Endothelial cell of umbilical vein (primary cell): Measurements from ENCODE around the gene SORCS2. TPM values are rescaled to one million over a fixed set of nuclear protein-coding genes. Genes with fewer than 3 reads are reported as not detected.

ENCODE experiments used
- BruUV-seq: library from RNA; stranded (reverse); fragments of 400-500 nt; replicated peaks from 2 replicates; lab custom pipeline; 2021; lab: Mats Ljungman, UMichigan
- CTCF ChIA-PET: fragments of 300-600, 350-600 bp; sonication (Branson Sonifier 250); formaldehyde crosslinking; loops from one replicate; lab custom pipeline; 2021; ENCODE audit warnings: antibody characterized with exemption, inconsistent platforms; lab: Charles Lee
- POLR2A ChIA-PET: fragments of 300-600, 350-600 bp; sonication (Branson Sonifier 250); formaldehyde crosslinking; loops from one replicate; lab custom pipeline; 2021; ENCODE audit warnings: antibody characterized with exemption, inconsistent platforms; lab: Charles Lee
- DNase-seq: peaks from one replicate; pipeline ENCODE4 v3.0.0-alpha.2; 2011; ENCODE audit warnings: low read depth, low spot score
- FAIRE-seq: peaks from 2 replicates; lab custom pipeline; 2011; peaks lifted over from hg19 to GRCh38; lab: Jason Lieb, UNC
- H2AFZ ChIP-seq: 2 replicates; pipeline ENCODE4 v1.6.0; 2012; ENCODE audit warnings: low read depth, low read length, control low read depth, inconsistent platforms
- H3K27ac ChIP-seq: 2 replicates; pipeline ENCODE4 v1.5.1; 2011; ENCODE audit warnings: low read depth, mild to moderate bottlenecking, control low read depth, low read length, moderate library complexity; ENCODE audit not compliant: insufficient read depth
- H3K27me3 ChIP-seq, 2 experiments: 2 replicates each; pipeline versions ENCODE4 v1.6.0 to v1.6.1; 2011; ENCODE audit warnings: low read length in 2 of 2, mixed read lengths in 1 of 2; ENCODE audit not compliant: control insufficient read depth in 2 of 2, insufficient read depth in 2 of 2
- H3K36me3 ChIP-seq, 2 experiments: 2 replicates in 1 of 2; 3 replicates in 1 of 2; pipeline ENCODE4 v1.5.1; 2011; ENCODE audit warnings: low read length in 2 of 2, mild to moderate bottlenecking in 1 of 2, moderate library complexity in 1 of 2; ENCODE audit not compliant: control insufficient read depth in 2 of 2, insufficient read depth in 2 of 2; ENCODE audit errors: extremely low read depth in 1 of 2
- H3K4me1 ChIP-seq: 3 replicates; pipeline ENCODE4 v1.5.1; 2011; ENCODE audit warnings: mild to moderate bottlenecking, low read length; ENCODE audit not compliant: control insufficient read depth, insufficient read depth; ENCODE audit errors: extremely low read depth
- H3K4me2 ChIP-seq: 2 replicates; pipeline ENCODE4 v1.6.1; 2011; ENCODE audit warnings: low read length, control low read depth, mixed read lengths; ENCODE audit not compliant: insufficient read depth
- H3K4me3 ChIP-seq, 3 experiments: fragments of 200-600 bp in 1 of 3; sonication (generic), shearing (Covaris generic) in 1 of 3; replicated peaks in 1 of 3; 2 replicates each; pipeline ENCODE4 v1.5.1; 2011 to 2016; ENCODE audit warnings: control low read depth in 3 of 3, low read length in 3 of 3, mild to moderate bottlenecking in 2 of 3, inconsistent platforms in 1 of 3, low read depth in 1 of 3, moderate library complexity in 1 of 3; ENCODE audit not compliant: insufficient read depth in 1 of 3
- H3K79me2 ChIP-seq: 2 replicates; pipeline ENCODE4 v1.6.0; 2012; ENCODE audit warnings: low read length, inconsistent platforms; ENCODE audit not compliant: control insufficient read depth, insufficient read depth
- H3K9ac ChIP-seq: replicated peaks from 2 replicates; pipeline ENCODE3; 2011; ENCODE audit warnings: low read length, control low read depth; ENCODE audit not compliant: insufficient read depth; ENCODE audit errors: extremely low read depth
- H3K9me1 ChIP-seq: replicated peaks from 3 replicates; pipeline ENCODE4 v1.6.0; 2011; ENCODE audit warnings: mild to moderate bottlenecking, low read length; ENCODE audit not compliant: control insufficient read depth, insufficient read depth; ENCODE audit errors: extremely low read depth
- H3K9me3 ChIP-seq: replicated peaks from 2 replicates; pipeline ENCODE4 v1.5.1; 2012; ENCODE audit warnings: low read length, inconsistent platforms; ENCODE audit not compliant: control insufficient read depth, insufficient read depth
- H4K20me1 ChIP-seq: replicated peaks from 2 replicates; pipeline ENCODE3; 2011; ENCODE audit warnings: mild to moderate bottlenecking, low read length; ENCODE audit not compliant: control insufficient read depth, insufficient read depth; ENCODE audit errors: extremely low read depth
- EZH2 ChIP-seq: IDR thresholded peaks from 2 replicates; pipeline ENCODE4 v1.6.1; 2012; ENCODE audit warnings: borderline replicate concordance, low read depth, mild to moderate bottlenecking, moderate library complexity, low read length, inconsistent platforms; ENCODE audit not compliant: severe bottlenecking
- FOS ChIP-seq: IDR thresholded peaks from 2 replicates; pipeline ENCODE4 v1.6.1; 2011; ENCODE audit warnings: mild to moderate bottlenecking, low read length, moderate library complexity, borderline replicate concordance; ENCODE audit not compliant: insufficient read depth
- GATA2 ChIP-seq: IDR thresholded peaks from 2 replicates; pipeline ENCODE4 v1.7.0; 2011; ENCODE audit warnings: low read depth, mild to moderate bottlenecking, moderate library complexity, mixed read lengths, low read length; ENCODE audit not compliant: insufficient read length, insufficient read depth
- JUN ChIP-seq: IDR thresholded peaks from 2 replicates; pipeline ENCODE4 v1.6.1; 2011; ENCODE audit warnings: borderline replicate concordance, low read depth; ENCODE audit not compliant: insufficient read length, insufficient read depth
- MYC ChIP-seq: IDR thresholded peaks from one replicate; pipeline ENCODE4 v1.6.1; 2011; ENCODE audit warnings: mild to moderate bottlenecking, low read depth, low read length
- POLR2A ChIP-seq: IDR thresholded peaks from 2 replicates; pipeline ENCODE4 v1.6.1; 2012; ENCODE audit warnings: low read depth, mild to moderate bottlenecking, control low read depth, low read length
- POLR2AphosphoS5 ChIP-seq: IDR thresholded peaks from 2 replicates; pipeline ENCODE4 v1.6.1; 2012; ENCODE audit warnings: low read depth, mild to moderate bottlenecking, control low read depth, low read length, moderate library complexity; ENCODE audit not compliant: insufficient read depth
- dilution Hi-C: fragments of 300-500 bp; cut with MboI; formaldehyde crosslinking; loops from one replicate; pipeline ENCODE4 v1.15.0; 2019; ENCODE audit warnings: low sequenced_read_pairs; ENCODE audit not compliant: extremely low pct_ligation_motif_present
- intact Hi-C: fragments of 100-400 bp; cut with micrococcal nuclease; formaldehyde crosslinking; loops from one replicate; pipeline ENCODE4 v1.10.0; 2022
- polyA plus RNA-seq, 4 experiments: library from polyadenylated mRNA; depleted of rRNA in 3 of 4; stranded (reverse) in 3 of 4; unstranded in 1 of 4; fragments of >200 nt; gene quantifications; 2 replicates each; pipeline versions ENCODE4 v1.2.1 to v1.2.3, GENCODE V29; 2011 to 2012; ENCODE audit warnings: missing spikeins in 1 of 4
- total RNA-seq: library from RNA; stranded (reverse); gene quantifications from 2 replicates; pipeline ENCODE4 v1.2.3, GENCODE V29; 2021
- TF ChIP-seq, protein P1 (sequence below): IDR thresholded peaks from 2 replicates; pipeline ENCODE4 v1.6.1; 2011; ENCODE audit not compliant: insufficient read depth, insufficient read length
- TF ChIP-seq, protein P2 (sequence below), 2 donors: IDR thresholded peaks; 1 replicate in 1 of 2; 2 replicates in 1 of 2; pipeline ENCODE4 v1.5.1; 2011; ENCODE audit warnings: low read length in 2 of 2, mild to moderate bottlenecking in 2 of 2, moderate library complexity in 2 of 2, control low read depth in 1 of 2, inconsistent platforms in 1 of 2, low read depth in 1 of 2; ENCODE audit not compliant: insufficient read depth in 1 of 2; ENCODE audit errors: extremely low read depth in 1 of 2

SORCS2 gene
- total and polyA plus RNA-seq, 2 donors (not counting 3 experiments of a cell fraction or from before 2014, with no cell fraction given): not detected

DNA sequence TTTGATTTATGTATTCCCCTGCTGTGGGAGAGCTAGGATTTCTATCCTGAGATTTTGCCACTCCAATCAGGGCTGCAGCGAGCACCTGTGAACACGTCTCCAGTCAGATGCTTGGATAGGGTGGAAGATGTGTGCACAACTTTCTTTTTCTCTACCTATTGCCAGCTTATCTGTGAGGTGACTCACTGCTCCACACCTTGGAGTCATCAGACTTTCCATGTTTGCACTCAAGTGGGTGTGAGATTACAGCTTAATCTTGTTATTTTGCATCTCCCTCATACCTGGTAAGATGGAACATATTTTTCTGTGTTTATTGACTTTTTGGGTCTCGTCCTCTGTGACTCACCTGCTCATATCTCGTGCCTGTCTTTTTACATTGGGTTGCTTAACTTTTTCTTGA, 210.2 kb downstream of the SORCS2 start:
- no peak for TF ChIP-seq JUN
- TF ChIP-seq GATA2: no peak
- TF ChIP-seq MYC: no peak
- no peak for TF ChIP-seq FOS
- TF ChIP-seq, protein P1, sequence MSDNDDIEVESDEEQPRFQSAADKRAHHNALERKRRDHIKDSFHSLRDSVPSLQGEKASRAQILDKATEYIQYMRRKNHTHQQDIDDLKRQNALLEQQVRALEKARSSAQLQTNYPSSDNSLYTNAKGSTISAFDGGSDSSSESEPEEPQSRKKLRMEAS: no peak
- no peak for TF ChIP-seq POLR2A
- TF ChIP-seq POLR2AphosphoS5: no peak
- TF ChIP-seq, protein P2, sequence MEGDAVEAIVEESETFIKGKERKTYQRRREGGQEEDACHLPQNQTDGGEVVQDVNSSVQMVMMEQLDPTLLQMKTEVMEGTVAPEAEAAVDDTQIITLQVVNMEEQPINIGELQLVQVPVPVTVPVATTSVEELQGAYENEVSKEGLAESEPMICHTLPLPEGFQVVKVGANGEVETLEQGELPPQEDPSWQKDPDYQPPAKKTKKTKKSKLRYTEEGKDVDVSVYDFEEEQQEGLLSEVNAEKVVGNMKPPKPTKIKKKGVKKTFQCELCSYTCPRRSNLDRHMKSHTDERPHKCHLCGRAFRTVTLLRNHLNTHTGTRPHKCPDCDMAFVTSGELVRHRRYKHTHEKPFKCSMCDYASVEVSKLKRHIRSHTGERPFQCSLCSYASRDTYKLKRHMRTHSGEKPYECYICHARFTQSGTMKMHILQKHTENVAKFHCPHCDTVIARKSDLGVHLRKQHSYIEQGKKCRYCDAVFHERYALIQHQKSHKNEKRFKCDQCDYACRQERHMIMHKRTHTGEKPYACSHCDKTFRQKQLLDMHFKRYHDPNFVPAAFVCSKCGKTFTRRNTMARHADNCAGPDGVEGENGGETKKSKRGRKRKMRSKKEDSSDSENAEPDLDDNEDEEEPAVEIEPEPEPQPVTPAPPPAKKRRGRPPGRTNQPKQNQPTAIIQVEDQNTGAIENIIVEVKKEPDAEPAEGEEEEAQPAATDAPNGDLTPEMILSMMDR (IDR thresholded peaks at IDR 0.05; ENCODE audit: extremely low read depth in 1 of 2, insufficient read depth in 1 of 2, low read depth in 1 of 2, low read length in 2 of 2): no peak
- no peak for TF ChIP-seq EZH2
- no peaks in the 10 kb centered on the region for H3K27me3 ChIP-seq
- H3K9ac ChIP-seq: no peak overlapping the region
- POLR2A ChIA-PET: no interaction called here
- no peaks in the 10 kb centered on the region for H3K9me3 ChIP-seq
- FAIRE-seq: no peak
- intact Hi-C loops: no loop called here
- H3K36me3 ChIP-seq: no peaks in the 10 kb centered on the region
- no peak overlapping the region for H2AFZ ChIP-seq
- no peaks in the 10 kb centered on the region for H3K4me1 ChIP-seq
- dilution Hi-C loops: no loop called here
- H3K4me2 ChIP-seq: no peak overlapping the region
- H3K9me1 ChIP-seq: no peaks in the 10 kb centered on the region
- no TSS peak for BruUV-seq
- H3K79me2 ChIP-seq: no peaks in the 10 kb centered on the region
- DNase-seq: no peak
- no peak overlapping the region for H3K4me3 ChIP-seq
- H4K20me1 ChIP-seq: no peaks in the 10 kb centered on the region
- CTCF ChIA-PET: no interaction called here
- no peak overlapping the region for H3K27ac ChIP-seq
